ENCODE data around the gene PSENEN.

PSENEN gene

DNA sequence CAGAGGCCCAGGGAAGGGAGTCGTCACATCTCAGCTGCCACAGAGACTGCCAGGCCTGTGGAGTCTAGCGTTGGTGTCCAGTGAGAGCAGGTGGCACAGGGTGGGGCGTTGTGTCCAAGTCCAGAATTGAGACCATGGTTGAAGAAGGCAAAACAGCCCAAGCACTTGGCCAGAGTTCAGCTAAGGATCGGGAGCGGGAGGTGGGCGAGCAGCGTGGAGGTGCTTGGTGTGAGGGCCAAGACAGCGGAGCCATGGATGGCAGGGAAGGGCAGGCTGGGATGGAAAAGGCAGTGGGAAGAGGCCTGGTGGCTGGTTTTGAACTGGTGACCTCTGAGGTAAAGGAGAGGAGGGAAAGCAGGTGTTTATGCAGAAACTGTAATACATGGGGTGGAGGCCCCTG is 11.2 kb upstream of the PSENEN start:
- DNase-seq (ENCODE audit: low spot score), result no peak

DNA sequence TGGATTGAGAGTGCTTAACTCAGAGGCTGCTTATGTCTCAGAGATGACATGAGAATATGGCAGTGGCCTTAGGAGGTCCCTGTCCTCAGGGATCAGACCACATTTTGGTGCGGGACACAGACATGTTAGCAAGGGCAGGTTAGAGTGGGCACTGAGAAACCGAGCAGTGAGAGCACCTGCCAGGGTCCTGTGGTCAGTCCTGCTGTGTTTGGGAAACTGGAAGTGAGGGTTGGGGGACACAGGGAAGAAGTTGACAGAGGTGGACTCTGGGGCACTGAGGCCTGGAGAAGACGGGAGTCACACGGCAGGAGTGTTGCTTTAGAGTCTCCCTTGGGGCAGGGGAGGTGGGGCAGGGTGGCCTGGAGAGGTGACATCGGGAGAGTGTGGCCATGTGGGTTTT is 10.6 kb upstream of the PSENEN start:
- DNase-seq (ENCODE audit: low spot score), result no peak

DNA sequence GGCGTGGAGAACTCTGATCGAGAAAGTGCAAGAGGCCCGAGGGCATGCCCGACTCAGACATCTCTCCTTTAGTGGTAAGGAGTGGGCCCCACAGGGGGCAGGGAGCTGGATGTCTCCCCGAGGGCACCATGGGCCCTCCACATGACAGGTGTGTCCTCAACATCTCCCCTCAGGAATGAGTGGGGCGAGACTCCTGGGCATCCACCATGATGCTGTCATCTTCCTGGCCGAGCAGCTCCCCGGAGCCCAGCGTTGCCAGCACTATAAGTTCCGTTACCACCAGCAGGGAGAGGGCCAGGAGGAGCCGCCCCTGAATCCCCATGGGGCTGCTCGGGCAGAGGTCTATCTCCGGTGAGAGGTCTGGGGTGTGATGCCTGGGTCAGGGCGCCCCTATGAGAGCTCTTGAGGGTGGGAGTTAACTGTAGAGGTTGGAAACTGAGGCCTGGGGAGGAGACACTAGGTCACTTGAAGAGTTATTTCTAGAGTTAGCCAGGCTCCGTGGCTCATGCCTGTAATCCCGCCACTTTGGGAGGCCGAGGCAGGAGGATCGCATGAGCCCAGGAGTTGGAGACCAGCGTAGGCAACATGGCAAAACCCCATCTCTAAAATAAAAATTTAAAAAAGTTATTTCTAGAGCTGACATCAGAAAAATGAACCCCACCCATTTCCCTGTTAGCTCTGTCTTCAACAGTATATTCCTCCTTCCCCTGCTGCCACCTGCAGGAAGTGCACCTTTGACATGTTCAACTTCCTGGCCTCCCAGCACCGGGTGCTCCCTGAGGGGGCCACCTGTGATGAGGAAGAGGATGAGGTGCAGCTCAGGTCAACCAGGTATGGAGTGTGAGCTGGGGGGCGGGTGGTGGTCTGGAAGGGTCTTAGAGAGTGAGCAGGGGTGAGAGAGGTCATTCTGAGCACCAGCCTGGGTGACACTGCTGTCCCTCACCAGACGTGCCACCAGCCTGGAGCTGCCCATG is 8.3 kb upstream of the PSENEN start:
- DNase-seq (ENCODE audit: low spot score), result no peak

DNA sequence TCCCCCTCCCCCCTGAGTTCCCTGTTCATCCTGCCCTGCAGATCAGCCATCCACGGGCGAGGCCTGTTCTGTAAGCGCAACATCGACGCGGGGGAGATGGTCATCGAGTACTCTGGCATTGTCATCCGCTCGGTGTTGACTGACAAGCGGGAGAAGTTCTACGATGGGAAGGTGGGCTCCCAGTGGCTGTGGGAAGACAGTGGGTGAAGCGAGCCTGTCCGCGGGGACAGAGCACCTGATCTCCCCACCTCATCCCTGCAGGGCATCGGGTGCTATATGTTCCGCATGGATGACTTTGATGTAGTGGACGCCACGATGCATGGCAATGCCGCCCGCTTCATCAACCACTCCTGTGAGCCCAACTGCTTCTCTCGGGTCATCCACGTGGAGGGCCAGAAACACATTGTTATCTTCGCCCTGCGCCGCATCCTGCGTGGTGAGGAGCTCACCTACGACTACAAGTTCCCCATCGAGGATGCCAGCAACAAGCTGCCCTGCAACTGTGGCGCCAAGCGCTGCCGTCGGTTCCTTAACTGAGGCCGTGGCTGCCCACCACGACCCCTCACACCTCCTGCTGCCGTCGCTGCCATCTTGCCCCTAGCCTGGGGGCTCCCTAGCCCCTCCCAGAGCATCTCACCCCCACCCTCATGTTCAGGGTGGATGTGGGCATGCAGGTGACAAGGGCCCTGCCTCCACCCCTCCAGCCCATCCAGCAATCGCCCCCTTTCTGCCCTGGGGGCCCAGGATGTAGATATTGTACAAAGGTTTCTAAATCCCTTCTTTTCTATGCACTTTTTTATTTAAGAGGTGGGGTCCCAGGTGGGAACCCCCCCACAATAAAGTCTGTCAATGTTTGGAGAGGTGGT is 7.2 kb upstream of the PSENEN start:
- DNase-seq (ENCODE audit: low spot score), result no peak

DNA sequence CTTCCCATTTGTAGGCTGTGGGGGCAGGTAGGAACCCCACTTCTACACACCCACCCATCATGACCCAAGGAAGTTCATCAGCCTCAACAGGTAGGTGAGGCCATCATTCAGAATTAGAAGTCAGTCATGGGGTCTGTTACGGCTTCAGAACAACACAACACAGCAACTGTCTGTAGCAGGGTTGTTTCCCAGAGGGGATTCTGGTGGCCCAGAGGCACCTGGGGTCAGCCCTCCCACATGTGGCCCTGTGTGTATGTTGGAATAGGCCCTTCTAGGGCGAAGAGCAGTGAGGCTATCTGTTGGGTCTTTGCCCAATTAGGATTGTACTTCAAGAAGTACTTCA is 6.6 kb upstream of the PSENEN start:
- no peak for DNase-seq (ENCODE audit: low spot score)

DNA sequence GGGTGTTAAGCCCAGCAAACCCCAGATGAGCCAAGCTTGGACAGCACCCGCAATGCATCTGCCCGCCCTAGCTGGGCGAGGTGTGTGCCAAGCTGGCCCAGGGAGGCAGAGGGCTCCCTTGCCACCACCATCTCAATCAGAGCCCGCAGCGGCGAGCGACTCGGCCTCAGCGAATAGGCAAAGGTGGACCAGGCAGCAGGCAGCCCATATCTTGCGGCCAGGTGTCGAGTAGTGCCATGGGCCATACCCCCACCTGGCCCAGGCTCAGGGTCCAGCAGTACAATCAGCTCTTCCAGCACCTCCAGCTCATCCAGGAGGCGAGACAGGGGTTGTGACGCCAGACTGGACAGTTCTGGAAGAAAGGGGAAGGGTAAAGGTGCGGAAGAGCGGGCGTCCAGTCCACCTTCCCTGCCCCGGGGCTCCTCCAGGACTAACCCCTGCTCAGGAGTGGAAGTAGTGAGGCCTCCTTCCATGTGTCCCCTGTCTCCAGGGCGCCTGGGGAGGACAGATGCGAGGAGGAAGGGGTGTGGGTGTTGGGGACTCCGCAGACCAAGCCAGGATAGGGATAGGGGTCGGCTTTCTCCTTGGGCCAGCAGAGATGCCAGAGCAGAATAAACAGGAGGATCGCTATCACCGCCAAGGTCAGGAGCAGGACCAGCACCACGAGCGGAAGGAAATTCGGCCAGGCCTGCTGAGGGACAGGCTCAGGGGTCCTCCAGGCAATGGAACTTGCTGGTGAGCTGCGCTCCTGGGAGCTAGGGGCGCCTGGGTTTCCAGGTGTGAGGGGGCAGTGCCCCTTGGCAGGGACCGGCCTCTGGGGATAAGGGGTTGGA is 6.0 kb upstream of the PSENEN start:
- DNase-seq (ENCODE audit: low spot score), result no peak

DNA sequence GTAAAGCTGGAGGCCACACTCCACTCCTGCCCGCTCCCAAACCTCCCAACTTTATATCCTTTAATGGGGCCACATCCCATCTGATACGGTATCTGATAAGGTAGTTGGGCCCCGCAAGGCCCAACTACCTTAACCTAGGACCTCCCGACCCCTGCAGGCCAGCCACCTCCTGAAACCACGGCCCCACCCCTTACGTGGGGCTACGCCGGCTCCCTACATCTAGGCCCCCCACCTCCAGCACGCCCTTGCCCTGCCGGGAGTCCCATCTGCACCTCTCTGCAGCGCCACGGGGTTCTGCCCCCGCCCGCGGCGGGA is 5.4 kb upstream of the PSENEN start:
- DNase-seq (ENCODE audit: low spot score), result no peak

DNA sequence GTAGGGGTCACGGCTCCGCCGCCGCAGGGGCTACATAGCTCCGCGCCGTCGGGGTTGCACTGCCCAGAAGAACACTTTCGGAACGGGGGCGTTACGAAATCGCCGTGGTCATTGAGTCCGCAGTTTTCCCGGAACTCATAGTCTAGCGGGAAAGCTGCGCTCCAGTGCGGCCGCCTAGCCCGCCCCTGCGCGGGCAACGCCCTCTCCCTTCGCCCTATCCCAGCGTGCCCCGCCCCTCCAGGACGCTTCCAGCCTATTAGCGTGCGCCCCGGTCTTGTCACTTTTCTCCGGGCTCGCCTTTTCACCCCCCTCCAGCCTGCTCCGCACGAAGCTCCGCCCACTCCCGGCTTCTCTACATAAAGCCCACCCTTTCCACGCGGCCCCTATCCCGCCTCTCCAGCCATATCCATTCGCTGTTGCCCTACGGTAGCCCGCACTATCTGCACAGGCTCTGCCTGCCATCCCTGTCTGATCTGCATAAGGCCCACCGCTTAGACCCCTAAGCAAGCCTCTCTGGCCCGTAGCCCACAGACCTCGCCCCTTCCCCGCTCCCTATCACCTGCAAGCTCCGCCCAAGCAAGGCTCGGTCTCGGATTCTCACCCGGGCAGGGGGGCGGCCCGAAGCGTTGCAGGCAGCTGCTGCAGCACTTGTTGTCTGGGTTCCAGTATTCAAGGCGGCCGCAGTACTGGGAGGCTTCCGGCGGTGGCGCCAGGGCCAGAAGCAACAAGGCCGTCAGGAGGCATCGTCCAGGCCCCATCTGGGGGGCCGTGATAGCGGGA is 4.8 kb upstream of the PSENEN start:
- peak; percentile 98 for DNase-seq (ENCODE audit: low spot score)

DNA sequence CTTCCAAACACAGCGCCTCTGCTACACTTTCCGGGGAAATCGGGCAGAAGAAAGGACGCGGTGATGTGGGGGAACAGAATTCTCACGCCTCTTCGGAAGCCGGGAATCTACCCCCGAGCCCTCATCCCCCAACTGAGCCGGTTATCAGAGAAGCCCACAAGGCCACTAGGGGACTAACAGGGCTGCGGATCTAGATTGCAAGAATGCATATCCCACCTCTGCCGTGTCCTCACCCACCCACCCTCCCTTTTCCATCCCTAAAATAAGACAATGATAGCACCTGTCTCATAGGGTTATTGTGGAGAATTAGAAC is 4.3 kb upstream of the PSENEN start:
- DNase-seq (ENCODE audit: low spot score), result no peak

DNA sequence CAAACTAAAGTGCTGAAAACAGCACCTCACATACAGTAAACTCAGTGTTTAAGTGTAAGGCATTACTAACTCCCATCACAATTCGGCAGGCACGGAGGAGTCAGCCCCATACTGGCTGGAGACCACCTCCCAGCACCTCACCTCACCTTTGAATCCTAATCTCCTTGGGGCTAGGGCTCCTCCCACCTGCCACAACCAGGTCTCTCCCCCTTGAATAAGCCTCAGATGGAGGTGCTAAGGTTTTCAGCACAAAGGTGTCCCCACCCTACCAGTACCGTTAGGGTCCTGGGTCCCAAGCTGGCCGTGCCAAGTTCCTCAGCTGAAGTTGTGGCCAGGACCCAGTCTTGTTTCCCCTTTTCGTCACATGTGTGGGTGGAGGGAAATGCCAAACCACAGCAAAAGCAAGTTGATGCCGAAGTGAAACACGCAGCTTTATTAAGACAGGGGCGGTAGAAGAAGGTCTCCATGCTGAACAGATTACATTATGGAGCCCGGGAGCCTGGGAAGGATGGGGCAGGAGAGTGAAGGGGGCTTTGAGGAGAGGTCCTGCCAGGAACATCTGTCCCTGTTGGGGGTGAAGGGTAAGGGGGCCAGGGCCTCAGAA is 3.2 kb upstream of the PSENEN start, which contains the start of gene IGFLR1:
IGFLR1 (minus strand) TSS at position 332 of the 604 bp plus-strand sequence. CDS start 1,272 bp downstream, outside the sequence.
- no peak for DNase-seq (ENCODE audit: low spot score)

DNA sequence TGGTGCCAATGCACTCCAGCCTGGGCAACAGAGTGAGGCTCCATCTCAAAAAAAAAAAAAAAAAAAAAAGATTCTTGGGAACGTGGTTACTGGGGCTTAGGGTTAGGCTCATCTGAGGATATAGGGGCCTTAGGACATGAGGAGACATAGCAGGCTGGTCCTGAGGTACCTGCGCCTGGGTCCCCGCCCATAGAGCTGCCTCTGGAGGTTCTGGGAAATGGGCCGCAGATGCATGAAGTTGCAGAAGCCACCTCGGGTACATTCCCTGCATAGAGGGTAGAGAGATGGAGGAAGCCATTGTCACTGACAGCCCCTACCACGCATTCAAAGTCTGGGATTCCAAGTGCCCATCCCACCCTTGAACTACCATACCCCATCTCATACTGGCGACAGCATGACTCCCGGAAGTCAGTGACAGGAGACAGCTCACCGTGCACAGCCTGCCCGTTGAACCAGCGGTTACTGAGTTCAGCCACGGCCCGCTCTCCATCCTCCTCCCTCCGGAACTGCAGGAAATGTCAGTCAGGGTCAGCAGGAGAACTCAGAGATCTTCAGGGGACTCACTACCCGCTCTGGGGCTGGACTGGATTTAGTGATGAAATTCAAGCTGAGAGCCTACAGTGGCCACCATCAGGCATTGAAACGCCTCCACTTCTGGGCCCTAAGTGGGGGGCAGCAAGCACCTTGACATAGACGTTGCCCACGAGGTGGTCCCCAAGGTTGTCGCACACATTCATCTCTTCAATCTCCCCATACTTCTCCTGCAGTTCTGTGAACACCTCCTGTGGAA is 1.6 kb upstream of the PSENEN start:
- DNase-seq (ENCODE audit: low spot score), result no peak

DNA sequence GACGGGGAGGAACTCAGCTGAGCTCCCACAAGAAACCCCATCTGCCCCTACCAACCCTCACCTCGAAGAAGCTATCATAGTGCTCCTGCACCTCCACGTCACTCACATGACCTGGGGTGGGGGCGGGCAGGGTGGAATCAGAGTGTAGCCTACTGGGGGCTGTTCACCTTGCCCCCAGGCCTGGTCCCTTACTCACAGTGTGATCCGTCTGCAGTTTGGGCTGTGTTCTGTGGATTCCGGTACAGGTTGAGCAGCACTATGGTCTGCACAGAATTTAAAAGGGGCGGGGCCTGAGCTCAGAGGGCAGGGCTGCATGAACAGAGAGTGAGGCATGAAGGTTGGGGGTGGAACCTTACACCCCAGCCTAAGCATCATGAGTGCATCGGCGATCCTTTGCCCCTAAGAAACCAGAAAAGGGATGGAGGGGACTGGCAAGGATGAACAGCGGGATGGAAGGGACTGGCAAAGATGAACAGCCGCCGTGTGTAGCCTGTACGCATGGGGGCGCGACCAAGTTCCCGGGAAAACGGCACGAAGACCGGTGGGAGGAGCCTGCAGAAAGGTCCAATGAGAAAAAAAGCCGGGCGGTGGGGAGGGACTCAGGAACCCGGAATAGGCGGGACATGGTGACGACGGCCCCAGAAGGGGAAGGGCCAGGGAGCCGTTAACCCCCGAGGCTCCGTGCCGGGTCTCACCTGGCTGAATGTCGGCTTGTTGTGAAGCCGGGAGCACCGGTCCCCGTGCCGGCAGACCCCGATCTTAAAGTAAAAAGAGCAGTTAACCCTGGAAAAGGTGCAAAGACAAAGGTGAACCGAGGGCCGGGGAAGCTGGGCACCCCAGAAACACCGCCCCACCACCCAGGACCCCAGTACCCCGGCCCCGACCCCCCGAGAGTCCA is 772 bp upstream of the PSENEN start:
- DNase-seq (ENCODE audit: low spot score), result peak; percentile 84

DNA sequence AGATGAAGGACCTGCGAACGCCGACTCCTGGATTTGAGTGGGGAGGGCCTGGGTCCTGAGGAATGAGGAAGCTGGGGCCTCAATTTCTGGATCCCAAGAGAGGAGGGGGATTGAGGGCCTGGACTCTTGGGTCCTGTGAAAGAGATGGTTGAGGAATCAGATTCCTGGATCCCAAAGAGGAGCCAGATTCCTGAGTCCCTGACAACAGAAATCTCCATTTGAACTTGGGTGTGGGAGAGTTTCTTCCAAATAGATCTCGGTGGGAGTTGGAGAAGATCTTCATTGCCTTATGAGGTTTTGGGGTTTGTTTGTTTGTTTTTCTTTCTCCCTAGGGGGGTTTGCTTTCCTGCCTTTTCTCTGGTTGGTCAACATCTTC is 624 bp downstream of the PSENEN start:
- DNase-seq (ENCODE audit: low spot score), result no peak

DNA sequence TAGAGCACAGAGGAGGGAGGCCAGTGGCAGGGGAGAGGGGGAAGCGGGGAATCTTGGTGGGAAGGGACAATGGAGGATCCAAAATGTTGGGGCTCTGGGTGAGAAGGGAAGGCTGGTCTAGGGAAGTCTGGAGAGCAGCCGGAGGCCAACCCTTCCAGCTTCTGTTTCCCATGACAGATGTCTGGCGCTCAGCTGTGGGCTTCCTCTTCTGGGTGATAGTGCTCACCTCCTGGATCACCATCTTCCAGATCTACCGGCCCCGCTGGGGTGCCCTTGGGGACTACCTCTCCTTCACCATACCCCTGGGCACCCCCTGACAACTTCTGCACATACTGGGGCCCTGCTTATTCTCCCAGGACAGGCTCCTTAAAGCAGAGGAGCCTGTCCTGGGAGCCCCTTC is 1.1 kb downstream of the PSENEN start:
- no peak for DNase-seq (ENCODE audit: low spot score)

DNA sequence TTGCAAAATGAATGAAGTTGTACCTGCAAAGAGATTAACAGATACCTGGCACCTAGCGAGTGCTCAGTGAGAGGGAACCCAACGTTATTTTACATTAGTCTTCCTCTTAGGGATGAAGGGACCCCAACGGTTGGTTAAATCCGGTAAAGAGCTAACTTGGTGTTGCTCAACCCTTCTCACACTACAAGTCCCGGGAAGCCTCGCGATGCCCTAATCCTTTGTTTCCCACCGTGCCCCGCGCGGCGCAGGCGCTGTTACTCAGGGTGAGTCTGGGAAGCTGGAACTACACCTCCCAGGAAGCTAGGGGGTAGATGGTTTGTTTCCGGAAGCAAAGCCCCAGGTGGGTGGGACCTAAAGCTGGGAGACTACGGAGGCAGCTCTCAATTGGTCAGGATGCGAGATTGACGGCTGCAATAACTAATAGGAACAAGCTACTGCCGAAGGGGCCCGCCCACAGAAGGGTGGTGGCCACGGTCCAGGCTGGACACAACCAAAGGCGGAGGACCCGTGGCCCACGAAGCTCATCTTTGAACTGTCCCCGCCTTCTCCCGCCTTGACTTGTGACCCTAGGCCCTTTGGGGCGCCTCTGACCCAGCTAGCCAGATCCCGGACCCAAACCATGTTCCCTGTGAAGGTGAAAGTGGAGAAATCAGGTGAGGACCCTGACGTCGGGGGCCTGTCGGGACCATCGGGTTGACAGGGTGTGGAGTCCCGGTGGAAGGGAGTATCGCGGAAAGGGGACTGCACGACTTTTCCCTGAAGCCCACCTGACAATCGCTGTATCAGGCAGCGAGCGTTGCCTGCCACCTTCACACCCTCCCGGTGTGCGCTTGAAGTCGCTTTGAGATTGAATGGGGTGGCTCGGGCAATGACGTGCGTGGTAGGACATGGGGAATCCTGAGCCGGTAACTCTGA is 2.9 kb downstream of the PSENEN start, which contains the start of gene LIN37:
LIN37 (plus strand) TSS at position 471 of the 915 bp plus-strand sequence; CDS start at position 620, 149 bp downstream.
- DNase-seq (ENCODE audit: low spot score), result peak; percentile 92

DNA sequence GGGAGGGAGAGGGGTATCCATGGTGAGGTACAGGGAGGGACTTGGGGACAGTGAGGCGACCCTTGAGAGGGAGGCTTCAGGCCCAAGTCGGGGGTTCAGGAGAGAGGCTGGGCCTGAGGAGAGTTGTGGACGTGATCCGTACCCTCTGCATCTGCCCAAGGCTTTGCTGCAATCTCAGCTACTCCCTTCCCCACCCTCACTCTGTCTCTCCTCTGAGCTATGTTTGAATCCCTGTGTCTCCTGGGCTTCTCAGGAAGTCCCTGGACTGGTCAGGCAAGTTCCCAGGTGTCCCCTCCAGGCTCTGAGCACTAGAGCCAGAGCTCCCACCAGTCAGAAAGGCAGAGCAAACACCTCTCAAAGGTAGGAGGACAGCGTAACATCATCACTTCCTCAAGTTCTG is 4.7 kb downstream of the PSENEN start:
- DNase-seq (ENCODE audit: low spot score), result no peak

DNA sequence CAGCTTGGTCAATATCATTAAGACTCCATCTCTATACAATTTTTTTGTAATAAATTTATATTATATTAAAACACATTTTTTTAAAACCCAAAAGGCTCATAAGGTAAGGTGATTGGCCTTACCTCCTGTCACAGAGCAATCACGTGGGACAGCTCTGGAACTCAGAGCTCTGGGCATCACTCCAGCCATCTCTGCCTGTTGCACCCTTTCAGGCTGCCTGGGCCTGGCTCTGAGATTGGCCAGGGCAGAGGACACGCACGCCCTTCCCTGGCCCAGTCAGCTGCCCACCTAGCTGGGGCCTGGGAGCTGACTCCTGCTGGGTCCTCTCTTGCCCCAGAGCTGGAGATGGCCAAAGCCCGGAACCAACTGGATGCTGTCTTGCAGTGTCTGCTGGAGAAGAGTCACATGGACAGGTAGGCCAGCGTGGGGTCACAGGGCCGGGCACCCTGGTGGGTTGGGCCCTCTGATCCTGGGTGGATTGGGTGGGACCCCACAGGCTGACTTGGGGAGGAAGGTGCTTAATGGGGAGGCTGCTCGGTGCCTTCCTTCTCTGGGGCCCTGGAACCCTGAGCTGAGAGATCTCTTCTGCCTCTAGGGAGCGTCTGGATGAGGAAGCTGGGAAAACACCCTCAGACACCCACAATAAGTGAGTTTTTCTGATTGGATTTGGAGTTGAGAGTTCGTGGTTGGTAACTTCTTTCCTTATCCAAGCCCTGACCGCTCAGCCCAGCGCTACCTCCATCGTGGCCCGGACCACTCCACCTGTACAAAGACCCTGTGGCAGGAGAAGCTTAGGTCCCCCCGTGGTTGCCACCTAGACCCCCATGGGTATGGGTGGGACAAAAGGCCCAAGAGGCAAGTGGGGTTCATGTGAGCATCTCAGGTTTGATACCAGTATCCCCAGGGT is 6.6 kb downstream of the PSENEN start:
- no peak for DNase-seq (ENCODE audit: low spot score)
